Gastroesophageal sphincter (tissue), 3 donors: ENCODE results near the gene BBS12.

Source experiments
- EP300 ChIP-seq: sonication (generic); formaldehyde crosslinking; IDR thresholded peaks from one replicate; pipeline ENCODE4 v1.6.1; 2017; ENCODE audit warnings: antibody characterized with exemption, mild to moderate bottlenecking
- POLR2A ChIP-seq, 2 donors: fragments of 450-650 bp; IDR thresholded peaks; one replicate each; pipeline ENCODE4 v1.6.1; 2017; ENCODE audit warnings: antibody characterized with exemption in 2 of 2, mild to moderate bottlenecking in 2 of 2, moderate library complexity in 1 of 2
- POLR2AphosphoS5 ChIP-seq: sonication (generic); formaldehyde crosslinking; IDR thresholded peaks from one replicate; pipeline ENCODE4 v1.6.1; 2017; ENCODE audit warnings: antibody characterized with exemption
- TF ChIP-seq, protein P1 (sequence below), 4 experiments: fragments of 200-600 bp in 2 of 4; fragments of 450-650 bp in 2 of 4; sonication (generic) in 1 of 4; IDR thresholded peaks; one replicate each; pipeline ENCODE4 v1.5.1; 2017 to 2019; ENCODE audit warnings: antibody characterized with exemption in 4 of 4, mild to moderate bottlenecking in 2 of 4, moderate library complexity in 2 of 4

DNA sequence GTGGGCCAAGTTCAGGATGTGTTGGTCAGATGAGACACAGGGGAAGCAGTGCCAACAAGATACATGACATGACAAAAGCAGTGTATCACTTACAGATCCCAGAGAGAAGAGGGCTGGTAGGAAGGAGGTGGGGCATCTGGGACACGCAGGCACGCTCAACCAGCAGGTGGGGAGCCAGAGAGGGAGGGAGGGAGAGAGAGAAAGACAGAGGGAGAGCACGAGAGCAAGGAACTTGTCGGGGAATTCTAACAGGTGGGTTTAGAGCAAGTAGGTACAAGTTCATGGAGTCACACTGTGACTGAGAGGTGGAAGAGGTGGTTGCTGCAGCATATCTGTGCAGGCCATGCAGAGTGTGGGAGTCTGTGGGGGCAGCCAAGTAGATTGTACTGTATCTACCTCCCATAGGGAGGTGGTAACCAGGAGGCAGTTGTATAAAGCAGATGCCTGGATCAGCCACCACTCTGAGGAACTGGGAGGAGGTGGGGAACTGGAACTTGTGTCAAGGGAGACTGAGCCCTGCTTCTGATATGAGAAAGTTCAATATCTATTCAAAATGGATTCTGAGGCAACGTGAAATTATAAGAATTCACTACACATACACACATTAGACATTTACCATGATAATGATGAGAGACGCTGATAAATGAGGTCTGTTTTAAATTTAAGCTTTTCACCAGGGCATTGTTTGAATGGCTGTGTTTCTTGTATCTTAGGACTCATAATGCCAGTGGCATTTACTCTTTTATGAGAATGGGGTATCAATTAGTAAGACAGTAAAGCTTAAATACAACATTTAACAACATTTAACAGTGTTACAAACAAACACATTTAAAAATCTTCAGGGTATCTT, 43.7 kb downstream of the BBS12 start:
- TF ChIP-seq POLR2AphosphoS5 (no peak), POLR2A (IDR thresholded peaks at IDR 0.05) (no peak), EP300 (no peak)
- TF ChIP-seq, protein P1, sequence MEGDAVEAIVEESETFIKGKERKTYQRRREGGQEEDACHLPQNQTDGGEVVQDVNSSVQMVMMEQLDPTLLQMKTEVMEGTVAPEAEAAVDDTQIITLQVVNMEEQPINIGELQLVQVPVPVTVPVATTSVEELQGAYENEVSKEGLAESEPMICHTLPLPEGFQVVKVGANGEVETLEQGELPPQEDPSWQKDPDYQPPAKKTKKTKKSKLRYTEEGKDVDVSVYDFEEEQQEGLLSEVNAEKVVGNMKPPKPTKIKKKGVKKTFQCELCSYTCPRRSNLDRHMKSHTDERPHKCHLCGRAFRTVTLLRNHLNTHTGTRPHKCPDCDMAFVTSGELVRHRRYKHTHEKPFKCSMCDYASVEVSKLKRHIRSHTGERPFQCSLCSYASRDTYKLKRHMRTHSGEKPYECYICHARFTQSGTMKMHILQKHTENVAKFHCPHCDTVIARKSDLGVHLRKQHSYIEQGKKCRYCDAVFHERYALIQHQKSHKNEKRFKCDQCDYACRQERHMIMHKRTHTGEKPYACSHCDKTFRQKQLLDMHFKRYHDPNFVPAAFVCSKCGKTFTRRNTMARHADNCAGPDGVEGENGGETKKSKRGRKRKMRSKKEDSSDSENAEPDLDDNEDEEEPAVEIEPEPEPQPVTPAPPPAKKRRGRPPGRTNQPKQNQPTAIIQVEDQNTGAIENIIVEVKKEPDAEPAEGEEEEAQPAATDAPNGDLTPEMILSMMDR (IDR thresholded peaks at IDR 0.05) = no peak
